Pulmonary artery endothelial cell (primary cell): ENCODE data around the gene GKAP1. TPM values are rescaled to one million over a fixed set of nuclear protein-coding genes. Genes with fewer than 3 reads are reported as not detected.
"Not testable (repeated sequence)": the region's sequence is repeated elsewhere in the genome, so short reads cannot be mapped to it uniquely, and the experiment has no call there.

ENCODE experiments used
- DNase-seq: peaks from one replicate; pipeline ENCODE4 v3.0.0-alpha.2; 2011; ENCODE audit warnings: low read depth, low spot score
- total RNA-seq: library from RNA; depleted of rRNA; stranded (reverse); fragments of >200 nt; gene quantifications from 2 replicates; pipeline ENCODE4 v1.2.3, GENCODE V29; 2014

The GKAP1 gene
- total RNA-seq, 1 donor from 2014 or later, result 0.79 TPM

- not testable (repeated sequence) for DNase-seq
Observed at GRCh38 chr9:83728591-83729368, 88.8 kb downstream of the GKAP1 start.

- DNase-seq, result no peak
Observed at GRCh38 chr9:83724436-83724835, 93.1 kb downstream of the GKAP1 start.

DNA sequence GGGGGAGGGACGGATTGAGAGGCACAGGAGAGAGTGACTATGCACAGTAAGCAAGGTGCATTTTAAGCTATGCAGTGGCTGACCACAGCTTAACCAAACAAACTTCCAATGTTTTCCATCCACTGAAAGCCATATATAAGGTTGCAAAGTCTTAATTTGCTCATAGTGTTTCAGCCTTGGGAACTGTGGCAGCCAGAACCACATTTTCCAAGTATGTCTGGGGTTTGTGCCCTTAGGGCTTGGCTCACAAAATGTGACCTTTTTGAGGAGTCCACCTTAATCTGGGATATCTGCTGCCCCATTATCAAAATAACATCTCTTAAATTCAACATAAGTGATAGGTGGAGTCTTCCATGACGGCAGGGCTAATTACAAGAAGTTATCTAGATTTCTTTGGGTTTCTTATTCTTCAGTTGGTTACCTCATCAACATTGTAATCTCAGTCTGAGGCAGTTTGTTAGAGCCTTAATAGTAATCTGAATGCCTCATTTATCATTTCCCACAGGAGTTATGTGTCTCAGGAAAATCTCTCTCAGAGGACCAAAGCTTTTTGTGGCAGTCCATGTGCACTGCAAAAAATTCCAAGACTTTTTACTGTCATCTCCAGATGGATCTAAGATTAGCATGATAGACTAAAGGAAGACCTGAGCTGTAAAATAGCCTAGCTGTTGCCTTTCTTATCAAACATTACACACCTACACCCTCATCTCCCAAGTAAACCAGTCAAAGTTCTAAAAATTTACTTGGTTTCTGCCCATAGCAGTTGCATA lies 94.7 kb downstream of the GKAP1 start:
- DNase-seq, result no peak

DNA sequence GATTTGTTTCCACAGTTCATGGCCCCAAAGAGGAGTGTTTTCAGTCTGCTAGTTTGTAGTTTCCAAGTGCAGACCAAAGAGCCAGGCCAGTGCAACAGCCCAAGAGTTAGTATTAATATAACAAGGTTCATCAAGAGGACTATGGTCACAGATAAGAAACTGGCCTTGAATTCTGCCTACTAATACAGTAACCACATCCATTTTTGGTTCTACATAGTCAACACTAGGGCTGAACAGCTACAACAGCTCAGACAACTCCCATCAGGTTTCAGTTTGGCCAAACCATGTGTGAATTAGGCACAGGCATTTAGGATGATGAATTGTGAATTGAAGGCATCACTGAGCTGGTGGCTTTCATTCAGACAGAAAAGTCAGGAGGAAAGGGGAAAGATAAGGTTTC lies 96.1 kb downstream of the GKAP1 start:
- DNase-seq, result no peak

DNA sequence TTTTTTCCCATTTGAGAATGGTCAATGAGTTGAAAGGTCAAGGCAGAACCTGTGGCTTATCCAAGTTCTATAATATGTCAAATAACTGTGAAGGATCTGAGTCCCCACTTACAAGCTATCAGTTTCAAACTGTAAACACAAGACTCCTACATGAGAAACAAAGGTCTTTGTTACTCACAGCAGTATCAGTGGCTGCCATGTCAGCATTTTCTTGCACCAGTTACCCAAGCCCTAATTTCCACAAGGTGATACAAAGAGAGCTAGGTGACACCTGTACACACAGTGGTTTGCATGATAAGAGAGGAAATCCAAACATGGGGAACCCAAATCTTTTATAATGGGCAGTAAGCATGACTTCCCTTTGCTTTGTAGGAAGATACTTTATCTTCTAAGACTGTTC lies 101.8 kb downstream of the GKAP1 start:
- no peak for DNase-seq

DNA sequence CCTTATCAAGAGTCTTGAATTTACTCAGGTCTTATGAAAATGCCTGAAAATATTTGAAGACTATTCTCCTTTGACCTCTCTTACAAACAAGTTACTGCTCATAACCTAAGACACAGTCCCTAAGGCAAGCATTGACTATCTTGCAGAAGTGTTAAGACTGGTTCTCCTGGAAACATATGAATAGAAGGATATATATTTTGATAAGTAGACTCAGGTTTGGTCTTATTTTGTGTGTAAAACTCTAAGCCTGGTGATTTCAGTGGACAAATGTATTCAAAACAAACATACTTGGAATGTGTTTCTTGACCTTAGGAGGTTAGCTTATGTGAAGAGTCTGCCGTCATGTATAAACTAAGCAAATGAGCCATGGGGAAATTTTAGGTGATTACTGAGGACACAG lies 102.3 kb downstream of the GKAP1 start:
- no peak for DNase-seq

DNA sequence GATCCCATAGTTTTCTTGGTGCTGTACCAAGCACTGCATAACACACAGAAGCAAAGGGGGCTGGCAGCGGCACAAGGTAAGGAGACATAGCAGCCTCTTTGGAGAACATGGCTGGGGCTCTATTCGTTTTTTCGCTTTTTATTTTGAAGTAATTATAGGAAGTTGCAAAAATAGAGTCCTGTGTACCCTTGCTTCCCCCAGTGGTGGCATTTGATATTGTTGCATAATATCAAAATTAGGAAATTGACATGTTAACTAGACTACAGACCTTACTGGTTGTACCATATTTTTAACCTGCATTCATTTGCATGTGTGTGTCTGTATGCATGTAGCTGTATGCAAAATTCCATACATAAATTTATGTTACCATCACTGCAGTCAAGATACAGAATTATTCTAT lies 103.2 kb downstream of the GKAP1 start:
- no peak for DNase-seq

- no peak for DNase-seq
Observed at GRCh38 chr9:83708515-83709158, 108.9 kb downstream of the GKAP1 start.

GRCh38 chr9:83707768-83708514 lies 109.6 kb downstream of the GKAP1 start, which contains the start of gene UBQLN1:
TSS of gene UBQLN1 (minus strand) at chr9:83707958. CDS start at chr9:83707679, 279 bp downstream.
- peak; percentile 80 for DNase-seq

DNA sequence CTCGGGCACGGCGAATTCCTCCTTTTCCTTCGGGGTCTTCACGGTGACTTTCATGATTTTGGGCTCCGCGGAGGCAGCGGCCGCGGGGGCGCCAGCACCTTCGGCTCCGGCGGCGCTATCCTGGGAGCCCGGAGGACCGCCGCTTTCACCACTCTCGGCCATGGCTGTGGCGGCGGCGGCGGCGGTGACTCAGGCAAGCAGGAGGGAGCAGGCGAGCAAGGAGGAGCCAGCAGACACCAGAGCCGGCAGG lies 110.1 kb downstream of the GKAP1 start:
- no peak for DNase-seq

DNA sequence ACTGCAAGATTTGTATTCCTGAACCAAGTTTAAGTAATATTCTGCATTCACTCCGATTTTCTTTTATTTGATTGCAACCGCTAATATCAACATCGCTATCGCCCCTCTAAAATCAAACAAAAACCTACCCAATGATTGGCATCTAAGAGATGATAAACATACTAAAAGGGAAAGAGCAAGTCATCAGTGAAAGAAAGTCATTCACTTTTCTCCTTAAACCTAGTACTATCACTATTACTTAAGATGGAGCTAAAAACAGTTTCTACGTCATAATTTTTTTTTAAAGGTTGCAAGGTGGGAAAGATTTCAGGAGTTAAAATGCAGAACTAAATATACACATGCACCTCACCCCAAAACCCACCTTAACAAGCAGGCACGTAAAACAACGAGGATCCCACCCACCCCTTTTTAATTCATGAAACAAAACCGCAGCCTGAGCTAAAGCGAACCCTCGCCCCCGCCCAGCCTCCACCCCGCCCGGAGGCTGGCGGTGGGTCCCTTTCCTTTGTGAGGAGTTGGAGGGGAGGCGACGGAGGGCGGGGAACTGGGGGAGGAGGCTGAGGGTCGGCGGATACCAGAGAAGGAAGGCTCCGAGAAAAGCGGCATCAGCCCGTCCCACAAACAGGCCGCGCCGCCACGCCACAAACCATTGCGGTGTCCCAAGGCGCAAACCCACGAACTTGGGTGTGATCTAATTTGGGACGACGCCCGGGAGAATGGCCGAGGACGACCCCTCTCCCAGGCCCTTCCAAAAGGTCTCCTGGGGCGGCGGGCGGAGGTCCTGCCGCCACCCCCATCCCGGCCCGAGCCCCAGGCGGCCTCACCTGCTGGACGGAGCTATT lies 110.7 kb downstream of the GKAP1 start:
- peak; percentile 22 for DNase-seq

DNA sequence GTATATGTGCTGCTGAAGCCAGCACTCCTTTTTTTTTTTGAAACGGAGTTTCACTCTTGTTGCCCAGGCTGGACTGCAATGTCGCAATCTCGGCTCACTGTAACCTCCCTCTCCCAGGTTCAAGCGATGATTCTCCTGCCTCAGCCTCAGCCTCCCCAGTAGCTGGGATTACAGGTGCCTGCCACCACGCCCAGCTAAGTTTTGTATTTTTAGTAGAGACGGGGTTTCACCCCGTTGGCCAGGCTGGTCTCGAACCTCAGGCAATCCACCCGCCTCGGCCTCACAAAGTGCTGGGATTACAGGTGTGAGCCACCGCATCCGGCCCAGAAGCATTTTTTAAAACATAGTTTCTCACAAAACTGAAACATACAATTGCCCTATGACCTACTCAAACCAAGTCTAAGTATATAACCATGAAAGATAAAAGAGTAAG lies 112.3 kb downstream of the GKAP1 start:
- DNase-seq, result not testable (repeated sequence)

- DNase-seq, result peak; percentile 58
Observed at GRCh38 chr9:83701769-83702168, 115.8 kb downstream of the GKAP1 start.

DNA sequence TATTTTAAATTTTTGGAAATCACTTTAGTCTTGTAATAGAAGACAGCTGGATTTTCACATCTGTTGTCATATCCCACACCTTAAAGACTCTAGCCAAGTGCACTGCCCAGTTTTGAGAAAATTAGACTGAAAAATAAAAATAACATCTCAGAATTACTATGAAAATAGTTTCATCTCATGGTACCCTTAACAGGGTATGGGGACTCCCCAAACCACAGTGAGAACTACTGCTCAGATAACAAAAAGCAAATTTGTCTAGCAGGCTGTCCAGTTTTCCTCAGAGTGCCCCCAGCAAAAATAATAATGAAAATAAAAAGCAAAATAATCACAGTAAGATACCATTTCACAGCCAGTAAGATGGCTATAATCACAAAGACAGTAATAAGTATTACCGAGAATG lies 116.3 kb downstream of the GKAP1 start:
- no peak for DNase-seq

- DNase-seq, result no peak
Observed at GRCh38 chr9:83699615-83700014, 118.0 kb downstream of the GKAP1 start.

- DNase-seq, result no peak
Observed at GRCh38 chr9:83698976-83699585, 118.5 kb downstream of the GKAP1 start.

DNA sequence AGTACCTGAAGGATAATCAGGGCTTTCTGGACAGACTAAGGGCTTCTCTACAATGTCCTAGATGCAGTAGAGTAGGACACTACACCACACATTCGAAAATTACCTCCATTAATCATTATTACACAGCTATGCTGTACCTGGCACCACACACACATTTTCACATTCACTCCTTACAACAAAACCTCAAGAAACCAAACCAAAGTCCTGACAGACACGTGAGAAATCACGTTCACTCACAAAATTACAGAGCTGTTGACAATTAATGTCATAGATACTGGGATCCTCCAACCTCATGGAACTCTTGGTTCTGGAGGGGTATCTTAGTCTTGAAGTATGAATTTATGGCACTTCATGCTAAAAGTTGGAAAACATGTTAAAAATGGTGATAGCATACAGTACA lies 126.1 kb downstream of the GKAP1 start:
- DNase-seq, result no peak
